Measurements from ENCODE around the gene HGF. TPM values are rescaled to one million over a fixed set of nuclear protein-coding genes. Genes with fewer than 3 reads are reported as not detected.

HGF gene
- total and polyA plus RNA-seq, 2 donors (not counting 1 experiment from before 2014, with no cell fraction given): 0.25 TPM; not detected in 1

GRCh38 chr7:81680120-81680519 lies 89.7 kb downstream of the HGF start:
- DNase-seq (no peak), ATAC-seq (ENCODE audit: low read depth) (no peak)
- TF ChIP-seq EZH2 (IDR thresholded peaks at IDR 0.05; ENCODE audit: borderline replicate concordance, insufficient read depth, low read depth, low read length, poor library complexity, severe bottlenecking) (no peak), CTCF (IDR thresholded peaks at IDR 0.05) (no peak)
- WGBS (ENCODE audit: insufficient coverage): 80% methylated on average over 1 of the region's 2 CpGs
- Histone ChIP-seq H3K9me3 (ENCODE audit: control extremely low read depth in 1 of 3, control insufficient read depth in 2 of 3, insufficient read depth in 1 of 3, low read length in 2 of 3) (no peaks in the 10 kb centered on the region), H3K27ac (ENCODE audit: low read length in 2 of 2) (no peak overlapping the region), H2AFZ (ENCODE audit: insufficient read depth, low read depth, low read length, poor library complexity, severe bottlenecking) (no peak overlapping the region), H3K4me1 (ENCODE audit: control insufficient read depth in 2 of 2, insufficient read depth in 2 of 2, low read length in 2 of 2) (no peaks in the 10 kb centered on the region), H3K4me3 (ENCODE audit: control extremely low read depth in 1 of 5, extremely low read depth in 1 of 5, insufficient read depth in 1 of 5, low read depth in 2 of 5, low read length in 4 of 5) (no peak overlapping the region), H3K79me2 (ENCODE audit: control insufficient read depth, insufficient read depth, low read length) (no peaks in the 10 kb centered on the region), H3K27me3 (replicated peaks in 1 of 4; ENCODE audit: control extremely low read depth in 1 of 4, control insufficient read depth in 3 of 4, insufficient read depth in 4 of 4, low read length in 3 of 4) (no peaks in the 10 kb centered on the region), H4K20me1 (ENCODE audit: control insufficient read depth, insufficient read depth, low read length, poor library complexity, severe bottlenecking) (no peaks in the 10 kb centered on the region), H3K36me3 (replicated peaks in 1 of 2; ENCODE audit: control extremely low read depth in 1 of 2, control insufficient read depth in 1 of 2, extremely low read depth in 1 of 2, insufficient read depth in 2 of 2, low read length in 1 of 2) (no peaks in the 10 kb centered on the region), H3K9ac (ENCODE audit: low read length) (no peak overlapping the region), H3K4me2 (replicated peaks; ENCODE audit: low read depth, low read length, poor library complexity, severe bottlenecking) (no peak overlapping the region)
- Mint-ChIP-seq H3K9me3 (ENCODE audit: insufficient read depth) (no peaks in the 10 kb centered on the region), H3K4me1 (no peaks in the 10 kb centered on the region), H3K27me3 (no peaks in the 10 kb centered on the region), H3K27ac (no peak overlapping the region), H3K4me3 (no peak overlapping the region)
- intact Hi-C loops (cut with micrococcal nuclease): no loop called here
- POLR2A ChIA-PET: no interaction called here
- CTCF ChIA-PET: no interaction called here

- no peak overlapping the region for H3K4me3 ChIP-seq (ENCODE audit: control extremely low read depth in 1 of 5, extremely low read depth in 1 of 5, insufficient read depth in 1 of 5, low read depth in 2 of 5, low read length in 4 of 5)
- no peak overlapping the region for H2AFZ ChIP-seq (ENCODE audit: insufficient read depth, low read depth, low read length, poor library complexity, severe bottlenecking)
- H3K27ac Mint-ChIP-seq: no peak overlapping the region
- H3K27me3 ChIP-seq (replicated peaks in 1 of 4; ENCODE audit: control extremely low read depth in 1 of 4, control insufficient read depth in 3 of 4, insufficient read depth in 4 of 4, low read length in 3 of 4): no peaks in the 10 kb centered on the region
- intact Hi-C loops (cut with micrococcal nuclease): no loop called here
- no peak overlapping the region for H3K9ac ChIP-seq (ENCODE audit: low read length)
- H3K4me1 Mint-ChIP-seq: no peaks in the 10 kb centered on the region
- H3K4me1 ChIP-seq (ENCODE audit: control insufficient read depth in 2 of 2, insufficient read depth in 2 of 2, low read length in 2 of 2): no peaks in the 10 kb centered on the region
- no peak for TF ChIP-seq EZH2 (IDR thresholded peaks at IDR 0.05; ENCODE audit: borderline replicate concordance, insufficient read depth, low read depth, low read length, poor library complexity, severe bottlenecking)
- H3K4me3 Mint-ChIP-seq: no peak overlapping the region
- H3K9me3 ChIP-seq (ENCODE audit: control extremely low read depth in 1 of 3, control insufficient read depth in 2 of 3, insufficient read depth in 1 of 3, low read length in 2 of 3): no peaks in the 10 kb centered on the region
- H3K79me2 ChIP-seq (ENCODE audit: control insufficient read depth, insufficient read depth, low read length): no peaks in the 10 kb centered on the region
- no CpG with 5 or more reads among the region's 1 CpG for WGBS (ENCODE audit: insufficient coverage)
- ATAC-seq (ENCODE audit: low read depth) (no peak), DNase-seq (no peak)
- no peak overlapping the region for H3K4me2 ChIP-seq (replicated peaks; ENCODE audit: low read depth, low read length, poor library complexity, severe bottlenecking)
- H3K9me3 Mint-ChIP-seq (ENCODE audit: insufficient read depth): no peaks in the 10 kb centered on the region
- H3K27me3 Mint-ChIP-seq: no peaks in the 10 kb centered on the region
- ChIA-PET POLR2A (no interaction called here), CTCF (no interaction called here)
- no peaks in the 10 kb centered on the region for H3K36me3 ChIP-seq (replicated peaks in 1 of 2; ENCODE audit: control extremely low read depth in 1 of 2, control insufficient read depth in 1 of 2, extremely low read depth in 1 of 2, insufficient read depth in 2 of 2, low read length in 1 of 2)
- H3K27ac ChIP-seq (ENCODE audit: low read length in 2 of 2): no peak overlapping the region
- H4K20me1 ChIP-seq (ENCODE audit: control insufficient read depth, insufficient read depth, low read length, poor library complexity, severe bottlenecking): no peaks in the 10 kb centered on the region
Measured at GRCh38 chr7:81676813-81677212, 93.0 kb downstream of the HGF start.

All from B cell (primary cell).